Thymus (tissue), 11 donors: Measurements from ENCODE around the gene MAPRE2. TPM values are rescaled to one million over a fixed set of nuclear protein-coding genes. Genes with fewer than 3 reads are reported as not detected.
A peak's percentile ranks its signal among the peaks of the same experiment; 100 is the strongest.

Experiments
- DNase-seq, 9 donors: peaks; one replicate each; pipeline ENCODE4 v3.0.0-alpha.2; 2013; ENCODE audit warnings: low spot score in 9 of 9, low read depth in 6 of 9, missing footprints in 1 of 9
- H3K27ac ChIP-seq, 2 donors: one replicate each; pipeline ENCODE4 v1.5.1; 2013; ENCODE audit warnings: control low read depth in 1 of 2, low read depth in 1 of 2, low read length in 1 of 2, mild to moderate bottlenecking in 1 of 2, moderate library complexity in 1 of 2
- H3K27me3 ChIP-seq, 2 donors: one replicate each; pipeline ENCODE4 v1.5.1; 2013; ENCODE audit warnings: low read length in 1 of 2; ENCODE audit not compliant: control insufficient read depth in 2 of 2, insufficient read depth in 1 of 2
- H3K36me3 ChIP-seq, 2 donors: one replicate each; pipeline ENCODE4 v1.5.1; 2013; ENCODE audit warnings: low read length in 1 of 2, mild to moderate bottlenecking in 1 of 2, moderate library complexity in 1 of 2; ENCODE audit not compliant: control insufficient read depth in 2 of 2, insufficient read depth in 2 of 2
- H3K4me1 ChIP-seq, 2 donors: one replicate each; pipeline ENCODE4 v1.5.1; 2013; ENCODE audit warnings: low read length in 2 of 2; ENCODE audit not compliant: control insufficient read depth in 2 of 2, insufficient read depth in 2 of 2
- H3K4me3 ChIP-seq, 2 donors: one replicate each; pipeline ENCODE4 v1.5.1; 2013; ENCODE audit warnings: low read length in 2 of 2, control low read depth in 1 of 2, mild to moderate bottlenecking in 1 of 2
- H3K9me3 ChIP-seq, 2 donors: one replicate each; pipeline ENCODE4 v1.5.1; 2013; ENCODE audit warnings: low read length in 1 of 2, mild to moderate bottlenecking in 1 of 2; ENCODE audit not compliant: control insufficient read depth in 2 of 2, insufficient read depth in 1 of 2
- WGBS: extraction: QIAGEN DNeasy Blood & Tissue Kit; methylation state at CpG from one replicate; pipeline ENCODE4 v1.1.7; 2013; 5-methylcytosine and 5-hydroxymethylcytosine counted together
- polyA plus RNA-seq: library from polyadenylated mRNA; stranded (reverse); fragments of 200-250 nt; gene quantifications from one replicate; pipeline ENCODE4 v1.2.3, GENCODE V29; 2013
- total RNA-seq: library from RNA; stranded (reverse); fragments of 120-200 nt; gene quantifications from one replicate; pipeline ENCODE4 v1.2.4, GENCODE V29; 2013
- donor health status: healthy.

Gene MAPRE2
- total and polyA plus RNA-seq, 2 donors: 41.2 to 55.2 TPM

- 63% methylated on average over 12 of the region's 12 CpGs for WGBS
- Histone ChIP-seq H3K4me3 (no peak overlapping the region), H3K9me3 (peaks cover 0 to 2% of the 10 kb centered on the region in 2 donors), H3K27ac (no peak overlapping the region), H3K27me3 (no peaks in the 10 kb centered on the region), H3K4me1 (peaks cover 5 to 17% of the 10 kb centered on the region in 2 donors), H3K36me3 (no peaks in the 10 kb centered on the region)
- DNase-seq: peak in 2 of 9 donors; percentile 21 to 44
Measured at GRCh38 chr18:35153609-35154272, 112.5 kb downstream of the MAPRE2 start.

GRCh38 chr18:35155398-35156117, 114.3 kb downstream of the MAPRE2 start:
- H3K4me1 ChIP-seq: peaks cover 11 to 24% of the 10 kb centered on the region in 2 donors
- no peak overlapping the region for H3K27ac ChIP-seq
- DNase-seq: no peak
- 57% methylated on average over 8 of the region's 8 CpGs for WGBS
- peaks cover 0 to 2% of the 10 kb centered on the region in 2 donors for H3K9me3 ChIP-seq
- no peaks in the 10 kb centered on the region for H3K36me3 ChIP-seq
- no peak overlapping the region for H3K4me3 ChIP-seq
- no peaks in the 10 kb centered on the region for H3K27me3 ChIP-seq

- H3K9me3 ChIP-seq: peaks cover 0 to 2% of the 10 kb centered on the region in 2 donors
Measured at GRCh38 chr18:35157181-35157580, 116.0 kb downstream of the MAPRE2 start.

GRCh38 chr18:35158728-35159450, 117.7 kb downstream of the MAPRE2 start:
- Histone ChIP-seq H3K4me3 (no peak overlapping the region), H3K4me1 (peaks cover 11 to 14% of the 10 kb centered on the region in 2 donors), H3K27ac (peak overlapping the region; percentile 38 to 47), H3K9me3 (peaks cover 0 to 2% of the 10 kb centered on the region in 2 donors), H3K27me3 (no peaks in the 10 kb centered on the region), H3K36me3 (no peaks in the 10 kb centered on the region)
- 53% methylated on average over 5 of the region's 5 CpGs for WGBS
- peak in 6 of 9 donors; percentile 14 to 67 (median 35) for DNase-seq

More at GRCh38 chr18:35157181-35157580, 116.0 kb downstream of the MAPRE2 start:
- H3K4me3 ChIP-seq: no peak overlapping the region
- no peak overlapping the region for H3K27ac ChIP-seq
- no peak for DNase-seq
- no peaks in the 10 kb centered on the region for H3K27me3 ChIP-seq
- 98% methylated on average over 4 of the region's 4 CpGs for WGBS
- peaks cover 11 to 17% of the 10 kb centered on the region in 2 donors for H3K4me1 ChIP-seq
- H3K36me3 ChIP-seq: no peaks in the 10 kb centered on the region

- Histone ChIP-seq H3K9me3 (peaks cover 0 to 2% of the 10 kb centered on the region in 2 donors), H3K4me1 (peaks cover 6 to 13% of the 10 kb centered on the region in 2 donors), H3K27me3 (no peaks in the 10 kb centered on the region), H3K36me3 (no peaks in the 10 kb centered on the region), H3K27ac (no peak overlapping the region), H3K4me3 (no peak overlapping the region)
- WGBS: 96% methylated on average over 3 of the region's 3 CpGs
- no peak for DNase-seq
Measured at GRCh38 chr18:35159782-35160181, 118.6 kb downstream of the MAPRE2 start.

- no peak for DNase-seq
- Histone ChIP-seq H3K27me3 (no peaks in the 10 kb centered on the region), H3K4me3 (no peak overlapping the region), H3K4me1 (peaks cover 6 to 7% of the 10 kb centered on the region in 2 donors), H3K9me3 (no peaks in the 10 kb centered on the region), H3K27ac (no peak overlapping the region), H3K36me3 (no peaks in the 10 kb centered on the region)
- WGBS: 87% methylated on average over 2 of the region's 2 CpGs
Measured at GRCh38 chr18:35161485-35161884, 120.3 kb downstream of the MAPRE2 start.

- H3K4me1 ChIP-seq: peaks cover 6 to 7% of the 10 kb centered on the region in 2 donors
- H3K9me3 ChIP-seq: no peaks in the 10 kb centered on the region
- no peak overlapping the region for H3K4me3 ChIP-seq
- H3K36me3 ChIP-seq: no peaks in the 10 kb centered on the region
- H3K27me3 ChIP-seq: no peaks in the 10 kb centered on the region
- 91% methylated on average over 3 of the region's 3 CpGs for WGBS
- H3K27ac ChIP-seq: no peak overlapping the region
- no peak for DNase-seq
Measured at GRCh38 chr18:35161934-35162333, 120.7 kb downstream of the MAPRE2 start.

GRCh38 chr18:35163014-35163539, 121.9 kb downstream of the MAPRE2 start:
- Histone ChIP-seq H3K9me3 (no peaks in the 10 kb centered on the region), H3K27ac (peak overlapping the region in 1 of 2 donors; percentile 9), H3K27me3 (no peaks in the 10 kb centered on the region), H3K36me3 (no peaks in the 10 kb centered on the region), H3K4me3 (no peak overlapping the region), H3K4me1 (peaks cover 6 to 7% of the 10 kb centered on the region in 2 donors)
- DNase-seq: no peak
